K562 (cell line): ENCODE results near the gene LGALS9B. TPM values are rescaled to one million over a fixed set of nuclear protein-coding genes. Genes with fewer than 3 reads are reported as not detected.
"Not testable (repeated sequence)": the region's sequence is repeated elsewhere in the genome, so short reads cannot be mapped to it uniquely, and the experiment has no call there.

Source experiments
- ATAC-seq: fragments of 200-7000 bp; cut with Tn5 transposase; 3 replicates; pipeline ENCODE4 v1.9.1; 2020; ENCODE audit warnings: moderate library complexity
- Bru-seq: library from RNA; stranded (reverse); fragments of 400-500 nt; gene quantifications from one replicate; lab custom pipeline; 2021; lab: Mats Ljungman, UMichigan
- BruChase-seq, 2 experiments: library from RNA; stranded (reverse); fragments of 400-500 nt; gene quantifications; one replicate each; lab custom pipeline; 2021; lab: Mats Ljungman, UMichigan
- BruUV-seq: library from RNA; stranded (reverse); fragments of 400-500 nt; replicated peaks from 2 replicates; lab custom pipeline; 2021; lab: Mats Ljungman, UMichigan
- CTCF ChIA-PET: fragments of 300-600 bp; formaldehyde crosslinking; extraction: SDS; loops from one replicate; lab custom pipeline; 2021; ENCODE audit warnings: low intra/inter-chr PET ratio; lab: Yijun Ruan, JAX
- POLR2A ChIA-PET: fragments of 300-600, 350-650 bp; sonication (Branson Sonifier 250); formaldehyde crosslinking; extraction: SDS; loops from one replicate; lab custom pipeline; 2021; ENCODE audit warnings: antibody characterized with exemption, inconsistent platforms; lab: Yijun Ruan, JAX
- DNase-seq, 4 experiments: peaks; one replicate each; pipeline versions ENCODE4 v3.0.0 to v3.0.0-alpha.2; 2011 to 2018; ENCODE audit warnings: low spot score in 3 of 4, mixed read lengths in 3 of 4; ENCODE audit errors: extremely low read depth in 1 of 4
- FAIRE-seq: peaks from 2 replicates; lab custom pipeline; 2011; peaks lifted over from hg19 to GRCh38; lab: Jason Lieb, UNC
- H2AFZ ChIP-seq: 2 replicates; pipeline ENCODE4 v1.6.0; 2011; ENCODE audit warnings: low read depth, low read length, control low read depth, inconsistent platforms
- H3K27ac ChIP-seq: fragments of 200-600 bp; 3 replicates; pipeline ENCODE4 v1.8.0; 2011; ENCODE audit warnings: low read depth, mild to moderate bottlenecking, control low read depth, inconsistent platforms, low read length, moderate library complexity, mixed read lengths; ENCODE audit errors: extremely low read depth
- H3K27me3 ChIP-seq, 2 experiments: fragments of 300-600 bp in 1 of 2; 2 replicates in 1 of 2; 3 replicates in 1 of 2; pipeline versions ENCODE4 v1.6.0 to v1.8.0; 2011; ENCODE audit warnings: inconsistent platforms in 2 of 2, low read length in 2 of 2, mild to moderate bottlenecking in 1 of 2, mixed read lengths in 1 of 2, moderate library complexity in 1 of 2; ENCODE audit not compliant: control insufficient read depth in 2 of 2, insufficient read depth in 2 of 2
- H3K36me3 ChIP-seq: fragments of 300-600 bp; 3 replicates; pipeline ENCODE4 v1.8.0; 2011; ENCODE audit warnings: mild to moderate bottlenecking, low read length, inconsistent platforms; ENCODE audit not compliant: control insufficient read depth, insufficient read depth
- H3K4me1 ChIP-seq, 2 experiments: fragments of 200-600 bp in 1 of 2; replicated peaks in 1 of 2; 2 replicates in 1 of 2; 3 replicates in 1 of 2; pipeline versions ENCODE4 v1.5.1 to v1.8.0; 2011; ENCODE audit warnings: inconsistent platforms in 2 of 2, low read length in 2 of 2, mild to moderate bottlenecking in 1 of 2, mixed read lengths in 1 of 2, moderate library complexity in 1 of 2; ENCODE audit not compliant: control insufficient read depth in 2 of 2, insufficient read depth in 2 of 2
- H3K4me2 ChIP-seq: 2 replicates; pipeline ENCODE4 v1.6.1; 2011; ENCODE audit warnings: low read length, control low read depth, inconsistent platforms, mixed read lengths; ENCODE audit not compliant: insufficient read depth
- H3K4me3 ChIP-seq: fragments of 200-600 bp; sonication (generic), shearing (Covaris generic); 2 replicates; pipeline ENCODE4 v1.5.1; 2016; ENCODE audit warnings: control low read depth, inconsistent platforms
- H3K79me2 ChIP-seq: fragments of 200-600 bp; 3 replicates; pipeline ENCODE4 v1.8.0; 2011; ENCODE audit warnings: low read length, inconsistent platforms; ENCODE audit not compliant: control insufficient read depth, insufficient read depth
- H3K9ac ChIP-seq, 2 experiments: 2 replicates each; pipeline versions ENCODE4 v1.6.0 to v1.6.1; 2011; ENCODE audit warnings: low read depth in 2 of 2, low read length in 2 of 2, control low read depth in 1 of 2, inconsistent platforms in 1 of 2, mild to moderate bottlenecking in 1 of 2, mixed read lengths in 1 of 2; ENCODE audit not compliant: insufficient read depth in 1 of 2
- H3K9me1 ChIP-seq: one replicate; pipeline ENCODE4 v1.6.0; 2011; ENCODE audit warnings: inconsistent platforms, mild to moderate bottlenecking, low read length, moderate library complexity; ENCODE audit not compliant: control insufficient read depth, insufficient read depth
- H3K9me3 ChIP-seq: replicated peaks from 2 replicates; pipeline ENCODE4 v1.5.1; 2011; ENCODE audit warnings: low read depth, low read length, inconsistent platforms; ENCODE audit not compliant: control insufficient read depth, insufficient read depth
- H4K20me1 ChIP-seq: replicated peaks from 2 replicates; pipeline ENCODE4 v1.6.1; 2011; ENCODE audit warnings: low read length, inconsistent platforms, mixed read lengths; ENCODE audit not compliant: control insufficient read depth, insufficient read depth
- WGBS: fragments of 100-300 bp; shearing (Covaris generic); methylation state at CpG from one replicate; pipeline ENCODE4 v1.1.6; 2016; ENCODE audit warnings: low coverage, mixed read lengths; ENCODE audit not compliant: insufficient coverage; ENCODE audit errors: missing lambda C conversion rate; 5-methylcytosine and 5-hydroxymethylcytosine counted together
- in situ Hi-C: fragments of 300-500 bp; cut with MboI; formaldehyde crosslinking; loops from 4 replicates; pipeline ENCODE4 v1.15.0; 2018; ENCODE audit warnings: inconsistent platforms, mixed read lengths
- intact Hi-C: fragments of 100-400 bp; cut with micrococcal nuclease; formaldehyde crosslinking; loops from 2 replicates; pipeline ENCODE4 v1.14.2; 2022
- long read RNA-seq, 3 experiments: library from polyadenylated mRNA in 2 of 3; library from RNA in 1 of 3; unstranded in 2 of 3; stranded (forward) in 1 of 3; transcript quantifications; one replicate each; pipeline ENCODE4 v2.0.0, GENCODE V29; 2019 to 2022
- polyA minus RNA-seq, 3 experiments: library from RNA; depleted of rRNA, polyadenylated mRNA; stranded (reverse); fragments of >200 nt; gene quantifications; 2 replicates each; pipeline ENCODE4 v1.2.3, GENCODE V29; 2011
- polyA plus RNA-seq, 8 experiments: library from polyadenylated mRNA; depleted of rRNA in 4 of 8; stranded (reverse) in 5 of 8; unstranded in 3 of 8; fragments of >200 nt; fragmentation: Nextera tagmentation in 2 of 8; fragmentation: Illumina TruSeq in 1 of 8; extraction: Ambion mirVana in 2 of 8; extraction: Trizol in 1 of 8; gene quantifications; 2 replicates each; pipeline versions ENCODE4 v1.2.1 to v1.2.3, GENCODE V29; 2011 to 2014; ENCODE audit warnings: inconsistent platforms in 1 of 8, missing spikeins in 1 of 8
- total RNA-seq, 7 experiments: library from RNA; depleted of rRNA in 6 of 7; stranded (reverse); fragments of >200 nt in 6 of 7; fragmentation: Illumina TruSeq in 2 of 7; extraction: Trizol in 2 of 7; gene quantifications; 2 replicates each; pipeline versions ENCODE4 v1.2.1 to v1.2.3, GENCODE V29; 2011 to 2021; ENCODE audit warnings: low replicate concordance in 1 of 7

Gene LGALS9B
- total RNA-seq (2011; cell fraction: chromatin; rRNA removed; ENCODE audit: low replicate concordance): not detected in 2 replicates
- not detected in 2 replicates for total RNA-seq (2011; cell fraction: nucleolus; rRNA removed)
- not detected in 2 replicates for total RNA-seq (2011; cell fraction: nucleoplasm; rRNA removed)
- total RNA-seq (2014; rRNA removed) (not detected in 2 replicates), total RNA-seq (2014; rRNA removed; fragmentation: Illumina TruSeq; extraction: Trizol) (not detected in 2 replicates), total RNA-seq (2015; rRNA removed; fragmentation: Illumina TruSeq; extraction: Trizol) (not detected in 2 replicates), total RNA-seq (2021) (not detected in 2 replicates), polyA plus RNA-seq (2011; rRNA removed) (not detected in 2 replicates), polyA plus RNA-seq (2014; fragmentation: Illumina TruSeq; extraction: Trizol) (not detected in 2 replicates), polyA plus RNA-seq (2014; fragmentation: Nextera tagmentation; extraction: Ambion mirVana) (not detected), polyA plus RNA-seq (2014; rRNA removed) (not detected in 2 replicates), polyA minus RNA-seq (2011; rRNA and poly(A)+ RNA removed) (not detected in 2 replicates), Bru-seq, nascent RNA (not detected), BruChase-seq, experiment 1, labeled RNA remaining after a 2-hour chase (not detected), BruChase-seq, experiment 2, labeled RNA remaining after a 6-hour chase (not detected)
- not detected in 2 replicates for polyA plus RNA-seq (2011; cell fraction: cytosol; rRNA removed)
- not detected in 2 replicates for polyA plus RNA-seq (2011; cell fraction: nucleus; rRNA removed)
- polyA plus RNA-seq (2012): not detected in 2 replicates
- polyA minus RNA-seq (2011; cell fraction: cytosol; rRNA and poly(A)+ RNA removed): not detected in 2 replicates
- polyA minus RNA-seq (2011; cell fraction: nucleus; rRNA and poly(A)+ RNA removed): not detected in 2 replicates
- long read RNA-seq, experiment 1: 0 reads
- long read RNA-seq, experiment 2: 0 reads
- long read RNA-seq, experiment 3: 0 reads

DNA sequence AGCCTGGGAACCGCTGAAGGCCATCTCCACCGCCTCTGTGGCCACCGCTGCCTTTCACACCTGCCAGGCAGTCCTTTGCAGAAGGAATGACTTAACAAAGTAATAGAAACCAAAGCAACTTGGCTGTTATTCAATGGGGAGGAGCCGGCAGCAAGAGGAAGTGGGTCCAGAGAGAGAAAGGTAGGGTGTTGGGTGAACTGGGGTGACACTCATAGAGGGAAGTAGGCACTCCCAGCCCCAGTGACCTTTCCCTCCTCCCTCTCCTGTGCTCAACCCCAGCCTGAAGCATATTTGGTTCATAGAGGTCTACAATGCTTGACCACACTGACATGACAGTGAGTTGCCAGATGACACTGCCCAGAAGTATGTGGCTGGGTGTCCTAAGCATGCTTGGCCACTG, at the start of gene LGALS9B:
Gene LGALS9B (minus strand): TSS at position 93 of the 400 bp plus-strand sequence. CDS start 69 bp downstream, at position 24.
- H3K4me1 ChIP-seq, CTCF ChIA-PET: not testable (repeated sequence)

GRCh38 chr17:20516986-20517385, 49.6 kb upstream of the LGALS9B start:
- H3K79me2 ChIP-seq, DNase-seq, H3K27me3 ChIP-seq, intact Hi-C loops, H3K4me1 ChIP-seq, H3K4me3 ChIP-seq, H3K4me2 ChIP-seq, FAIRE-seq, CTCF ChIA-PET, H2AFZ ChIP-seq, H3K9ac ChIP-seq, in situ Hi-C loops, H3K9me1 ChIP-seq, BruUV-seq, POLR2A ChIA-PET, ATAC-seq, H4K20me1 ChIP-seq, H3K27ac ChIP-seq, H3K9me3 ChIP-seq, H3K36me3 ChIP-seq: not testable (repeated sequence)
- WGBS: 3% methylated on average over 6 of the region's 17 CpGs

More for the DNA sequence above, at the start of gene LGALS9B:
- intact Hi-C loops, POLR2A ChIA-PET, H3K27ac ChIP-seq, ATAC-seq, H3K9ac ChIP-seq, FAIRE-seq, H3K9me1 ChIP-seq, H3K79me2 ChIP-seq, BruUV-seq, H4K20me1 ChIP-seq, H3K36me3 ChIP-seq, H3K4me3 ChIP-seq, H2AFZ ChIP-seq, H3K9me3 ChIP-seq, H3K4me2 ChIP-seq, in situ Hi-C loops, DNase-seq, H3K27me3 ChIP-seq: not testable (repeated sequence)
- WGBS: no CpG with 5 or more reads among the region's 4 CpGs

DNA sequence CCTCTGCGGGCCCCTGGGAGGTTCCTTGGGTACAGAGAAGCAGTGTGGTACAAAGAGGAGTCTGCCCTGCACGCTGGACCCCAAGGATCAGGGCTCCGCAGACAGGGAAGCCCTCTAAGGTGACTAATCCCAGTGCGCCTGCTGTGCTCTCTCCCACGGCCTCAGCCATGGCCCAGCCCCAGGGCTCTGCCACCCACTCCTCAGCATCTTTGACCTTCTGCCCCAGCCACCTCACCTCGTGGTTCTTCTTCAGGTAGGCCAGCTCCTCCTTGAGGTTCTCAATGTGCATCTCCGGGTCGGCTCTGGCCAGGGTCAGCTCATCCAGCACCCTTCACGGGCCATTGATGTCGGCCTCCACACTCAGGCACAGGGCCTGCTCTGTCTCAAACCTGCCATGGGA, 47.8 kb upstream of the LGALS9B start:
- H3K4me2 ChIP-seq, ATAC-seq, H4K20me1 ChIP-seq, in situ Hi-C loops, intact Hi-C loops, CTCF ChIA-PET, H3K27ac ChIP-seq, POLR2A ChIA-PET, H3K9me1 ChIP-seq, H2AFZ ChIP-seq, FAIRE-seq, BruUV-seq, H3K27me3 ChIP-seq, H3K9ac ChIP-seq, H3K4me3 ChIP-seq, H3K4me1 ChIP-seq, H3K79me2 ChIP-seq, H3K9me3 ChIP-seq, DNase-seq, H3K36me3 ChIP-seq: not testable (repeated sequence)
- WGBS: 0% methylated on average over 5 of the region's 10 CpGs
